SU-DHL-6 (cell line): ENCODE measurements around the gene APBA2.

ENCODE experiments used
- EZH2phosphoT487 ChIP-seq: fragments of 200-600 bp; sonication (generic), shearing (Covaris generic); conservative IDR thresholded peaks from 2 replicates; pipeline ENCODE4 v1.6.1; 2018; ENCODE audit warnings: mild to moderate bottlenecking, antibody characterized with exemption, low read length, moderate library complexity, mixed read lengths
- TF ChIP-seq, protein P1 (sequence below): fragments of 200-600 bp; sonication (generic); IDR thresholded peaks from one replicate; pipeline ENCODE4 v1.5.1; 2017; ENCODE audit warnings: antibody characterized with exemption, mild to moderate bottlenecking, low read length, moderate library complexity; ENCODE audit not compliant: insufficient read depth, poor library complexity, severe bottlenecking

DNA sequence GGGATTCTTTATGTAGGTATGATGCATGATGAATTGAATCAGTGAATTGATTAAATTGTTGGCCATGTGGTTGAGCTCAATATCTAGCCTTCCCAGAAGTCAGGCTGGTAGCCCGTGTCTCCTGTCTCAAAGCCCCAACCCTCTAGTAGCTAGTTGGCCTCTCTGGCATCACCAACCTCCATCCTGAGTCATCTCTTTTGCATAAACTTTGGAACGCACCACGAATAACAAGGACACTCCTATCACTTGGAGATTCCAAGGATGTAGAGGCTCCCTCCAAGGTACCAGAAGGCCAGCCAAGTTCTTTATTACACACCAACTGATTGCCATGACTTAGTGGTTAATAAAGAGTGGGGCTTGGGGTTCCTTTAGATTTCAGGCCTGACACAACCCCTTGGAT lies 148.4 kb downstream of the APBA2 start:
- TF ChIP-seq, protein P1, sequence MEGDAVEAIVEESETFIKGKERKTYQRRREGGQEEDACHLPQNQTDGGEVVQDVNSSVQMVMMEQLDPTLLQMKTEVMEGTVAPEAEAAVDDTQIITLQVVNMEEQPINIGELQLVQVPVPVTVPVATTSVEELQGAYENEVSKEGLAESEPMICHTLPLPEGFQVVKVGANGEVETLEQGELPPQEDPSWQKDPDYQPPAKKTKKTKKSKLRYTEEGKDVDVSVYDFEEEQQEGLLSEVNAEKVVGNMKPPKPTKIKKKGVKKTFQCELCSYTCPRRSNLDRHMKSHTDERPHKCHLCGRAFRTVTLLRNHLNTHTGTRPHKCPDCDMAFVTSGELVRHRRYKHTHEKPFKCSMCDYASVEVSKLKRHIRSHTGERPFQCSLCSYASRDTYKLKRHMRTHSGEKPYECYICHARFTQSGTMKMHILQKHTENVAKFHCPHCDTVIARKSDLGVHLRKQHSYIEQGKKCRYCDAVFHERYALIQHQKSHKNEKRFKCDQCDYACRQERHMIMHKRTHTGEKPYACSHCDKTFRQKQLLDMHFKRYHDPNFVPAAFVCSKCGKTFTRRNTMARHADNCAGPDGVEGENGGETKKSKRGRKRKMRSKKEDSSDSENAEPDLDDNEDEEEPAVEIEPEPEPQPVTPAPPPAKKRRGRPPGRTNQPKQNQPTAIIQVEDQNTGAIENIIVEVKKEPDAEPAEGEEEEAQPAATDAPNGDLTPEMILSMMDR: no peak
- TF ChIP-seq EZH2phosphoT487: no peak
